Fibroblast of villous mesenchyme (primary cell): ENCODE measurements around the gene OBSL1. TPM values are rescaled to one million over a fixed set of nuclear protein-coding genes. Genes with fewer than 3 reads are reported as not detected.

ENCODE experiments used
- DNase-seq: peaks from one replicate; pipeline ENCODE4 v3.0.0-alpha.2; 2010; ENCODE audit warnings: low read depth
- H3K4me3 ChIP-seq: 2 replicates; pipeline ENCODE4 v1.5.1; 2011; ENCODE audit warnings: low read depth, mild to moderate bottlenecking, low read length
- total RNA-seq: library from RNA; depleted of rRNA; stranded (reverse); fragments of >200 nt; gene quantifications from 2 replicates; pipeline ENCODE4 v1.2.3, GENCODE V29; 2012
- TF ChIP-seq, protein P1 (sequence below): IDR thresholded peaks from 2 replicates; pipeline ENCODE4 v1.5.1; 2012; ENCODE audit warnings: low read depth, mild to moderate bottlenecking, low read length; ENCODE audit not compliant: insufficient read depth

OBSL1 gene
- total RNA-seq, 1 donor: 86.8 TPM

DNA sequence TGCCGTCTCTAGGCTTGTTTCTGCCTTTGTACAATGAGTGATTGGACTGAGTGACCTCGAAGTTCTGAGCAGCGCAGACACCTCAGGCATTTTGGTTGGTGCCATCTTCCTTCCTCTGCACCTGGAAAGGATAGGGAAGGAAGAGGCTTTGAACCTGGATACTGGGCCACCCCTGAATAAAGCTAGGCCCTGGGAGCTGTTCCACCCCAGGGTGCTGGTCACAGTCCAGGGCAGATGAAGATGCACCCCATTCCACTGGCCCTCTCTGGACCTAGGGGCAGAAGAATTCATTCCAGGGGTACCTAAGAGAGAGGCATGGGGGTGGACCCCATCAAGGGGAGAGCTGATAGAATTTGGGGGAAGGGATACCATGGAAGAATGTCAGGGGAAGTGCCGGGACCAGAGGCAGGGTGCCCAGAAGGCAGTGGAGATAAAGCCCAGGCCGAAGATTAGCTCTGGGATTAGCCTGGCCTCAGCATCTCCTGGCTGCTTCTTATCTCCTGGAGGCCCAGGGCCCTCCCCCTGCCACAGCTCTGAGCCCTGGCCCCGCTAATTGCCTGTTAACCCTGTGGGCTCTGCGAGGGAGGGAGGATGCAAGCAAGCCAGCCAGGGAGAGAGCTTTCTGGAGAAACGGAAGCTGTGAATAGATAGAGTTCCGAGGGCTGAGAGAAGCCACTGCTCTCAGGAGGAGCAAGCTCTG is 45.7 kb downstream of the OBSL1 start:
- TF ChIP-seq, protein P1, sequence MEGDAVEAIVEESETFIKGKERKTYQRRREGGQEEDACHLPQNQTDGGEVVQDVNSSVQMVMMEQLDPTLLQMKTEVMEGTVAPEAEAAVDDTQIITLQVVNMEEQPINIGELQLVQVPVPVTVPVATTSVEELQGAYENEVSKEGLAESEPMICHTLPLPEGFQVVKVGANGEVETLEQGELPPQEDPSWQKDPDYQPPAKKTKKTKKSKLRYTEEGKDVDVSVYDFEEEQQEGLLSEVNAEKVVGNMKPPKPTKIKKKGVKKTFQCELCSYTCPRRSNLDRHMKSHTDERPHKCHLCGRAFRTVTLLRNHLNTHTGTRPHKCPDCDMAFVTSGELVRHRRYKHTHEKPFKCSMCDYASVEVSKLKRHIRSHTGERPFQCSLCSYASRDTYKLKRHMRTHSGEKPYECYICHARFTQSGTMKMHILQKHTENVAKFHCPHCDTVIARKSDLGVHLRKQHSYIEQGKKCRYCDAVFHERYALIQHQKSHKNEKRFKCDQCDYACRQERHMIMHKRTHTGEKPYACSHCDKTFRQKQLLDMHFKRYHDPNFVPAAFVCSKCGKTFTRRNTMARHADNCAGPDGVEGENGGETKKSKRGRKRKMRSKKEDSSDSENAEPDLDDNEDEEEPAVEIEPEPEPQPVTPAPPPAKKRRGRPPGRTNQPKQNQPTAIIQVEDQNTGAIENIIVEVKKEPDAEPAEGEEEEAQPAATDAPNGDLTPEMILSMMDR: no peak

DNA sequence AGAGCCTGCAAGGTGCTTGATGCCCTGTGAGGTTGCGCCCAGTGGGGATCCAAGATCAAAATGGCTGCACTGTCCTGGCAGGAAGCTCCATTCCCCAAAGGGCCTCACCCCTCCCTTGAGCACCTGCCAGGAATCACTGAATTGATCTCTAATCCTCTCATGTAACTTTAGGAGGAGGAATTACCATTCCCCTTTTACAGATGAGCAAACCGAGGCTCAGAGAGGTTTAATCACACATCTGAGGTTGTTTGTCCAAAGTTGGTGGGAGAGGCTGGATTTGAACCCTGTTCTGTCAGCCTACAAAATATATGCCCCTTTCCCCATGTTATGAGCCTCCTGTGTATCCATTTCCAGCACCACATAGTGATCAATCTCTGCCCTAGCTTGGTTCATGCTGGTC is 46.5 kb downstream of the OBSL1 start:
- H3K4me3 ChIP-seq: no peak overlapping the region
- TF ChIP-seq, protein P1: no peak
- DNase-seq: no peak

More for the DNA sequence above, 45.7 kb downstream of the OBSL1 start:
- no peak overlapping the region for H3K4me3 ChIP-seq
- DNase-seq: peak; percentile 63

DNA sequence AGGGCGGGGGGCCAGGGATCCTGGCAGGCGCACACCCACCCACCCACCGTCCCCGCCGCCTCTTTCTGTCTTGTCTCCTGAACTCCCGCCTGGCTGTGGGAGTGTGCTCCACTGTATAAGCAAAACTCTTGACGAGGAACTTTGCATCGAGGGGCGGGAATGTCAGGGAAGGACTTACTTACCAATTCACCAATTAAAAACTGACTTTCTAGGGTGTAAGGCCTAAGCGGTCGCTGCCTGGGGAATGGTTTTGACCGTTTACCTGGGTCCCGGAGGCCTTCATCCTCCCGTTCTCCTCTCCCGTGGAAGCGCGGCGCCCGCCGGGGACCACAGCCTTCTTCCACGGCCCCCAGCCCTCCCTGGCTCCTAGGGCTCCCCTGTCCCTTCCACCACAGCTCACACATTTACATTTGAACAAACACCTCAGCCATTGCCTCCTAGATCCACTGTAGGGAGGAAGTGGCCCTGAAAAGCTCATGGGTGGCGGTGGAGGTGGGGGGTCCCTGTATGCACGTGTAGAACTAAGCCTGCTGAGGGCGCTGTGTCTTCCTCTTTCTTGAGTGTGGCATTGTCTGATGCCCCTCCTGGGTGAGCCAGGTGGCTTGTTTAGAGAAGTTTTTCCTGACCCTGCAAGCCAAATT is 48.2 kb downstream of the OBSL1 start:
- H3K4me3 ChIP-seq: no peak overlapping the region
- TF ChIP-seq, protein P1: no peak
- no peak for DNase-seq

DNA sequence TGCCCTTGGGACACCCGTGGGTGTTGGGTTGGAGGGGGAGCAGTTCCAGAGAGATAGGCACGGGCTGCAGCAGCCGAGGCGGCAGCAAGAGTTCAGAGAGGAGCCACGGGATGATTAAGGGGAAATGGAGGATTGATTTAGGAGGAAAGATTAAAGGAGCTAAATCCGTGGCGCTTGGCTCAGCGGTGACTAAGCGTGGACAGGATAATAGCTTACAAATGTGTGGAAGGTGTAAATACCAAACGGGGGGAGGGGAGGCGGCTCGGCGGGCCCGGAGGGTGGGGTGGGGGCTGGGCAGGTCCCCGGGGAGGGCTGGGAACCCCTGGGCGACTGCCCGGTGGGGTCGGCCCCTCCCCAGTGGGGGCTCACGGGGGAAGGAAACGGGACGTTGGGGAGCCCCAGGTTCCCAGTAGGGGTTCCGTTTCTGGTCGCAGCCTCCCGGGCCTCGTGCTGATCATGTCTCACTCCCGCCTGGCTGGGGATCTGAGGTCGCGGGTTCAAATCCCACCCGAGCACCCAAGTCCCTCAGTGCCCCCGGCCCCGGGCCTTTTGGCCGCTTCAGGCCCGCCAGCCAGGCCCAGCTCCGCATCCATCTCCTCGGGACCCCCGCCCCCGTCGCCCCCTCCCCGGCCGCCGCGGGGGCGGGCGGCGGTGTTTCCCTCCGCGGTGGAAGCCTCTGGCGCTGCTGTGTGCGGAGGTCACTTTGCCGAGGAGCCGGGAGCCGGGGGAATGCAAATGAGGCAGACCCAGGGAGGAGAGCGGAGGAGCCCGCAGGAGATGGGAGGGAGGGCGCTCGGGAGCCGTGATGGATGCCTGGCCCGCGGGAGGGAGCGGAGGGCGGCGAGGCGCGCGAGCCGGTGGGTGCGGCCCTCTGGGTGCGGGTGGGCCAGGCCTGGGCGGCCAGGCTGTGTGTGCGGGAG is 49.0 kb downstream of the OBSL1 start:
- peak; percentile 81 for DNase-seq
- TF ChIP-seq, protein P1: no peak
- peak overlapping the region; percentile 36 for H3K4me3 ChIP-seq

DNA sequence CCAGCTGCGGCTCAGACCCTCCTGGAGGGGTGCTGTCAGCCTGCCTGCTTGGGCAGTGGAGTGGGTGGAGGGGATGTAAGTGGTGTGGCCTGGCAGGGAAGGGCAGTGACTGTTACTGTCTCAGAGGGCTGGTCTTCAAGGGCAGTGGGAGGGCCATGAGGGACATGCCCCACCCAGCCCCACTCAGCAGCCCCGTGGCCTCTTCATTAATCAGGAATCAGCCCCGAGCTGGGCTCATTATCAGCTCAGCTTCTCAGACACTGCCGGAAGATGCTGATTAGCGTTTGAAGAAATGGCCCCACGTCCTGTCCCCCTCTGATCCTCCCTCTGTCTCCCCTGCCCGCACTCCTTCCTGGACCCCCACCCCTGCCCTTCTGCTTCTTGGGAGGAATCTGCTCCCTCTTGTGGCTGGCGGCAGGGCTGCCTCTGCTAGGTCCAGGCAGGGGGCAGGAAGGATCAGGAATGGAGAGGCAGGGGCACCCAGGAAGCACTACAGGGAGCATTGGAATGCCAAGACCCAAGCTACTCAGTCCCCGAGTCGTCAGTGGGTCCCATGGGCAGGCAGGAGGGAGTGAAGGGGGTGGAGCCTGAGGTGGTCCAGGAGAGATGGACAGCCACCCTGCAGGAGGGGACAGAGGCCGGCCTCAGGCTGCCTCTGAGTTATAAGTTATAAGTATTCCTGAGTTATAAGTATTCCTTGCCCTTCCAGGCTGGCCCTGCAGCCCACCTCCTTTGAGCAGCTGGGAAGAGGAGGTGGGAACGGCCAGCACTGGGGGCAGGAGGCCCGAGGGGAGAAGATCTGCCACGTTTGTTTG is 50.1 kb downstream of the OBSL1 start:
- TF ChIP-seq, protein P1: peak; percentile 82
- DNase-seq: peak; percentile 44
- H3K4me3 ChIP-seq: peak overlapping the region; percentile 23

DNA sequence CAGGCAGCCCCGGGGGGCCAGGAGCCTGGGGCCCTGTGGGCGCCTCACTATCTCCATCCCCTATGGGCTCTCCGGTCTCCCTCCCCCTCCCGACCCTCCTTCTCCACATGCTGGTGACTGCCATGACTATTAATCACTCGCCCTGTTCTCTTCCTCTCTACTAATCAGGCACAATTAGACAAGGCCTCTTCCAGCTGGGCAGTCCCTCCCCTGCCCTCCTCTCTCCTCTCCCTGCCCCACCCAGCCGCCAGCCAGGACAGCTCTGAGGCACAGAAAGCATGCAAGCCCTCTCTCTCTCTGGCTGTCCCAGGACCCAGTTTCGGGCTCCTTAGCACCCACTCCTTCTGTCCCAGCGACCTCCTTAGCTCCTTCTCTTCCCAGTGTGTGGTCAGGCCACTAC is 51.3 kb downstream of the OBSL1 start:
- H3K4me3 ChIP-seq: no peak overlapping the region
- TF ChIP-seq, protein P1: no peak
- no peak for DNase-seq
